AG04450 (cell line): Measurements from ENCODE around the gene KIAA1217. TPM values are rescaled to one million over a fixed set of nuclear protein-coding genes. Genes with fewer than 3 reads are reported as not detected.
A peak's percentile ranks its signal among the peaks of the same experiment; 100 is the strongest.
"Not testable (repeated sequence)": the region's sequence is repeated elsewhere in the genome, so short reads cannot be mapped to it uniquely, and the experiment has no call there.

Source experiments
- CTCF ChIA-PET: fragments of 300-600, 350-600 bp; formaldehyde crosslinking; extraction: SDS; loops from one replicate; lab custom pipeline; 2022; ENCODE audit warnings: antibody characterized with exemption, inconsistent platforms; lab: Charles Lee
- POLR2A ChIA-PET: fragments of 350-600 bp; formaldehyde crosslinking; extraction: SDS; loops from one replicate; lab custom pipeline; 2021; ENCODE audit warnings: antibody characterized with exemption, inconsistent platforms; lab: Yijun Ruan, JAX
- DNase-seq: peaks from one replicate; pipeline ENCODE4 v3.0.0-alpha.2; 2011; ENCODE audit warnings: low read depth, low spot score
- H3K27ac ChIP-seq: one replicate; pipeline ENCODE4 v1.5.1; 2012; ENCODE audit warnings: low read depth, low read length, control low read depth
- H3K27me3 ChIP-seq: one replicate; pipeline ENCODE4 v1.6.0; 2012; ENCODE audit warnings: low read length; ENCODE audit not compliant: control insufficient read depth, insufficient read depth
- H3K4me3 ChIP-seq: 2 replicates; pipeline ENCODE4 v1.5.1; 2011; ENCODE audit warnings: mild to moderate bottlenecking, low read depth, low read length, control low read depth
- H3K9me3 ChIP-seq: 2 replicates; pipeline ENCODE4 v1.5.1; 2012; ENCODE audit warnings: low read length; ENCODE audit not compliant: control insufficient read depth, insufficient read depth
- polyA plus RNA-seq: library from polyadenylated mRNA; depleted of rRNA; stranded (reverse); fragments of >200 nt; gene quantifications from 2 replicates; pipeline ENCODE4 v1.2.3, GENCODE V29; 2011
- TF ChIP-seq, protein P1 (sequence below): IDR thresholded peaks from 2 replicates; pipeline ENCODE4 v1.5.1; 2011; ENCODE audit warnings: low read depth, low read length, control low read depth, inconsistent platforms

Gene KIAA1217
- polyA plus RNA-seq, 1 experiment: 5.4 TPM

DNA sequence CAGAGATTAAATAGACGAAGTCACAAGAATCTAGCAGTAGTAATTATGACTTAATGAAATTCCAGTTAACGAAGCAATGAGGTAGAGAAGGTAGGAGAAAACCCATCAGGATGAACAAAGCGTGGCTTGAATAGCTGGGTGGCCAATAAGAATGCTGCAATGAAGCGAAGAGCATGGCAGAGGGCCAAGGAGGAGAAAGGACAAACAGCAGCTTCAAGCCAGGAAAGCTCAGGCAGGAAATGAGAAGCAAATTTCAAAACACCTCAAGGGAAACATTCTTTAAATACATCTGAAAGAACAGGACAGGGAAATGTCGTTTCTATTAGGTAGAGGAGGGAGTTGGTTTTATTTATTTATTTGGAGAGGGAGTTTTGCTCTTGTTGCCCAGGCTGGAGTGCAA is 122.5 kb downstream of the KIAA1217 start:
- POLR2A ChIA-PET: no interaction called here

DNA sequence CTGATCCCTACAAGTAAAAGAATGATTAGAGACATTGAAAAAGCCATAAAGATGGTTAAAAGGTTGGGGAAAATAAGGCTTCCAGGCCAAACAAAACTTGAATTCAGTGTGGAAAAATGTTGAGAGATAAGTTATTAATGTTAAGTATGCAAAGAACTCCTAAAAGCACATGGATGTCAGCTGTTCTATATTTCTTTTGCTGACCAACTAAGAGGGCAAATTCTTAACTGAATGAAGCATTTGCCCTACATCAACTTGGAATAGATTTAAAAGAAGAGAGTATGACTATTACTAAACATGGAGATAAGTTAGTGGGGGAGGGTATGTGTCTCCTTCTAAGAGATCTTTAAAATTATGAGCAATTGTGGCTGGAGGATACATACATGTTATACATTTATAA is 124.8 kb downstream of the KIAA1217 start:
- no peak for DNase-seq
- CTCF ChIA-PET: interaction anchor here (1.0 kb wide), 1 partner anchor 14 kb away, joined by 4 read pairs; no protein-coding TSS in a partner anchor
- POLR2A ChIA-PET: no interaction called here
- Histone ChIP-seq H3K9me3 (no peaks in the 10 kb centered on the region), H3K4me3 (no peak overlapping the region), H3K27me3 (no peaks in the 10 kb centered on the region), H3K27ac (peak overlapping the region; percentile 25)
- TF ChIP-seq, protein P1, sequence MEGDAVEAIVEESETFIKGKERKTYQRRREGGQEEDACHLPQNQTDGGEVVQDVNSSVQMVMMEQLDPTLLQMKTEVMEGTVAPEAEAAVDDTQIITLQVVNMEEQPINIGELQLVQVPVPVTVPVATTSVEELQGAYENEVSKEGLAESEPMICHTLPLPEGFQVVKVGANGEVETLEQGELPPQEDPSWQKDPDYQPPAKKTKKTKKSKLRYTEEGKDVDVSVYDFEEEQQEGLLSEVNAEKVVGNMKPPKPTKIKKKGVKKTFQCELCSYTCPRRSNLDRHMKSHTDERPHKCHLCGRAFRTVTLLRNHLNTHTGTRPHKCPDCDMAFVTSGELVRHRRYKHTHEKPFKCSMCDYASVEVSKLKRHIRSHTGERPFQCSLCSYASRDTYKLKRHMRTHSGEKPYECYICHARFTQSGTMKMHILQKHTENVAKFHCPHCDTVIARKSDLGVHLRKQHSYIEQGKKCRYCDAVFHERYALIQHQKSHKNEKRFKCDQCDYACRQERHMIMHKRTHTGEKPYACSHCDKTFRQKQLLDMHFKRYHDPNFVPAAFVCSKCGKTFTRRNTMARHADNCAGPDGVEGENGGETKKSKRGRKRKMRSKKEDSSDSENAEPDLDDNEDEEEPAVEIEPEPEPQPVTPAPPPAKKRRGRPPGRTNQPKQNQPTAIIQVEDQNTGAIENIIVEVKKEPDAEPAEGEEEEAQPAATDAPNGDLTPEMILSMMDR: no peak

More for the DNA sequence above, 122.5 kb downstream of the KIAA1217 start:
- CTCF ChIA-PET: interaction anchor here (1.2 kb wide), 1 partner anchor 12 kb away, joined by 5 read pairs; no protein-coding TSS in a partner anchor
- Histone ChIP-seq H3K9me3 (peaks cover 5% of the 10 kb centered on the region), H3K4me3 (no peak overlapping the region), H3K27me3 (no peaks in the 10 kb centered on the region), H3K27ac (no peak overlapping the region)
- TF ChIP-seq, protein P1: no peak
- DNase-seq: no peak

DNA sequence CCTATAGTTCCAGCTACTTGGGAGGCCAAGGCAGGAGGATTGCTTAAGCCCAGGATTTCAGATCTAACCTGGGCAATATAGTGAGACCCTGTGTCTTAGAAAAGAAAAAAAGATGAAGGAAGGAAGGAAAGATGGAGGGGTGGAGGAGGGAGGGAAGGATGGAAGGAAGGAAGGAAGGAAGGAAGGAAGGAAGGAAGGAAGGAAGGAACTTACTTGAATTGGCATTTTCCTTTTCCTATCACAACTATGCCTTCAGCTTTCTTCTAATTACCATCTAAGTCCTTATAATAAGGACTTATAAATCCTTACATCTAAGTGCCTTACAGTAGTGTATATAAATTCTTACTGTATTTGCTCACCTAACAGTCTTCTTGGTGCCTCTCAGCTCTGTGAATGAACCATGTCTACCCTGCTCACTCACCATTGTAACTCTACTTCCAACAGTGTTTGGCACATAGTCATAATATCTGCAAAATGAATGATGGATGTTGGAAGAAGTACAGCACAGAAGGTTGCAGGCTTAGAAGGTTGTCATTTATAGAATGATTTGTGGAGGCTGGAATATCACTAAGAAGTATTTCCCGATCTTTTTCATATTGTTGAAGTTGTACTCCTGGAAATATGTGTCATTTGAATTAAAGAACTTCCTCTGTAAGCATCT is 125.5 kb downstream of the KIAA1217 start:
- DNase-seq: no peak
- Histone ChIP-seq H3K27me3 (no peaks in the 10 kb centered on the region), H3K4me3 (no peak overlapping the region), H3K9me3 (no peaks in the 10 kb centered on the region), H3K27ac (no peak overlapping the region)
- CTCF ChIA-PET: interaction anchor here (1.4 to 1.5 kb wide), 2 partner anchors 15 to 184 kb away, joined by 4 to 5 read pairs; no protein-coding TSS in a partner anchor
- POLR2A ChIA-PET: no interaction called here
- TF ChIP-seq, protein P1: no peak

DNA sequence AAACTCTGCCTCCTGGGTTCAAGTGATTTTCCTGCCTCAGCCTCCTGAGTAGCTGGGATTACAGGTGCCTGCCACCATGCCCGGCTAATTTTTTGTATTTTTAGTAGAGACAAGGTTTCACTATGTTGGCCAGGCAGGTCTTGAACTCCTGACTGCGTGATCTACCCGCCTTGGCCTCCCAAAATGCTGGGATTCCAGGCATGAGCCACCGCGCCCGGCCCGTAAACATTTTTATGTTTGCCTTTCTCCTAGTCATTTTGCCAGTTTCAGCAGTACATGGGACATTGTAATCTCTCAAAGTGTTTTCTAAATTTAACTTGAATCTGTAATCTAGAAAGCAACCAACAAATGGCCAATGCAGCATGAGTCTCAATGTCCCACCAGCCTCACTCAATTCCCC is 128.8 kb downstream of the KIAA1217 start:
- H3K27ac ChIP-seq, DNase-seq, CTCF ChIA-PET, H3K4me3 ChIP-seq, H3K9me3 ChIP-seq, H3K27me3 ChIP-seq, POLR2A ChIA-PET: not testable (repeated sequence)

DNA sequence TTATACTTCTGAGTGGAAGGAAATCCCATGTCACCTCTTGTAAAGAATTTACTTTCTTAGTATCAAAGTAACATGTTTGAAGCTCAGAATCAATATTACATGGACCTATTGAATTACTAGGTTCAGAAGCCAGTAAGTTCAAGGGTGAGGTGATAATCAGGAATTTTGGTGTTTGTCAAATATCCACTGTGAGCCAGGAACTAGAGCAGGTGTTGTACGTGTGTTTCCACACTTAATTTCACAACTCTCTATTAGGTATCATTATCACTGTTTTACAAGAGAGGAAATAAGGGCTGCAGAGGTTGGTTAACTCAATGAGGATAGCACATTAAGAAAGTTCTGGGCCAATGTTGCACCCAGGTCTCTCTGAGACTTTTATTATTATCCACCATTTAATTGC is 130.4 kb downstream of the KIAA1217 start:
- ChIA-PET POLR2A (no interaction called here), CTCF (no interaction called here)
- TF ChIP-seq, protein P1: no peak
- no peaks in the 10 kb centered on the region for H3K27me3 ChIP-seq
- no peak overlapping the region for H3K4me3 ChIP-seq
- no peaks in the 10 kb centered on the region for H3K9me3 ChIP-seq
- no peak overlapping the region for H3K27ac ChIP-seq
- DNase-seq: no peak
